GM20431 (cell line): ENCODE measurements around the gene PCDHGA6.
"Not testable (repeated sequence)": the region's sequence is repeated elsewhere in the genome, so short reads cannot be mapped to it uniquely, and the experiment has no call there.

Source experiments
- in situ Hi-C: fragments of 300-500 bp; cut with MseI, MboI; formaldehyde crosslinking; loops from one replicate; pipeline ENCODE4 v1.15.0; 2020; ENCODE audit warnings: low sequenced_read_pairs; ENCODE audit not compliant: unreplicated experiment

PCDHGA6 gene

DNA sequence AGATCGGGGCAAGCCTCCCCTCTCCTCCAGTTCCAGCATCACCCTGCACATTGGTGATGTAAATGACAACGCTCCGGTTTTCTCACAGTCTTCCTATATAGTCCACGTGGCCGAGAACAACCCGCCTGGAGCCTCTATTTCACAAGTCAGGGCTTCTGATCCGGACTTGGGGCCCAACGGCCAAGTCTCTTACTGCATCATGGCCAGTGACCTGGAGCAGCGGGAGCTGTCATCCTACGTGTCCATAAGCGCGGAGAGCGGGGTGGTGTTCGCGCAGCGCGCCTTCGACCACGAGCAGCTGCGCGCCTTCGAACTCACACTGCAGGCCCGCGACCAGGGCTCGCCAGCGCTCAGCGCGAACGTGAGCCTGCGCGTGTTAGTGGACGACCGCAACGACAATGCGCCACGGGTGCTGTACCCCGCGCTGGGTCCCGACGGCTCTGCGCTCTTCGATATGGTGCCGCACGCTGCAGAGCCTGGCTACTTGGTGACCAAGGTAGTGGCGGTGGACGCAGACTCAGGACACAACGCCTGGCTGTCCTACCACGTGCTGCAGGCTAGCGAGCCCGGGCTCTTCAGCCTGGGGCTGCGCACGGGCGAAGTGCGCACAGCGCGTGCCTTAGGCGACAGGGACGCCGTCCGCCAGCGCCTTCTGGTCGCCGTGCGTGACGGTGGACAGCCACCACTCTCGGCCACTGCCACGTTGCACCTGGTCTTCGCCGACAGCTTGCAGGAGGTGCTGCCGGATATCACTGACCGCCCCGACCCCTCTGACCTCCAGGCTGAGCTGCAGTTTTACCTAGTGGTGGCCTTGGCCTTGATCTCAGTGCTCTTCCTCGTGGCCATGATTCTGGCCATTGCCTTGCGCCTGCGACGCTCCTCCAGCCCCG is 15.7 kb downstream of the PCDHGA6 start:
- in situ Hi-C loops = no loop called here

DNA sequence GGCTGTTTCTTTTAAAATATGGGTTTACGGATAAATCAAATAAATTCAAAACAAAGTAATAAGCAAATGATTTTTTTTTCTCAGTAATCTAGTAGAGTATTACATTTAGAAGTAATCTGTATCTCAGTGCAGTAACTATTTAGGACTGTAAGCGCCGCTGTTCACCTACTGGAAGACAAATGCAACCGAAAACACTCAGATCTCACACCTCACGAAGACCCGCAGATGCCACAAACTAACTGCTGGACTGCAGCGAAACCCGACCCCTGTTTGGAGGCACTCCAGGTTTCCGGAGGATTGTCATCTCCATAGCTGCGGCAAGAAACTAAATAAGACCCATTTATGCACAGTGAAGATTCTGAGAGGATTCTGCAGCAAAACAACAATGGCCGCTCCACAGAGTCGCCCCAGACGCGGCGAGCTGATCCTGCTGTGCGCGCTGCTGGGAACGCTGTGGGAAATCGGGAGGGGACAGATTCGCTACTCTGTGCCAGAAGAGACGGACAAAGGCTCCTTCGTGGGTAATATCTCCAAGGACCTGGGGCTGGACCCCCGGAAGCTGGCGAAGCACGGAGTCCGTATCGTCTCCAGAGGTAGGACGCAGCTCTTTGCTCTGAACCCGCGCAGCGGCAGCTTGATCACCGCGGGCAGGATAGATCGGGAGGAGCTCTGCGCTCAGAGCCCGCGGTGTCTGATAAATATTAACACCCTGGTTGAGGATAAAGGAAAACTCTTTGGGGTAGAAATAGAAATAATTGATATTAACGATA is 18.9 kb downstream of the PCDHGA6 start, which contains the start of gene PCDHGA8:
Gene PCDHGA8, plus strand, starts transcription at position 205 of the 770 bp plus-strand sequence. Its CDS starts 181 bp downstream, at position 386.
- in situ Hi-C loops = no loop called here

DNA sequence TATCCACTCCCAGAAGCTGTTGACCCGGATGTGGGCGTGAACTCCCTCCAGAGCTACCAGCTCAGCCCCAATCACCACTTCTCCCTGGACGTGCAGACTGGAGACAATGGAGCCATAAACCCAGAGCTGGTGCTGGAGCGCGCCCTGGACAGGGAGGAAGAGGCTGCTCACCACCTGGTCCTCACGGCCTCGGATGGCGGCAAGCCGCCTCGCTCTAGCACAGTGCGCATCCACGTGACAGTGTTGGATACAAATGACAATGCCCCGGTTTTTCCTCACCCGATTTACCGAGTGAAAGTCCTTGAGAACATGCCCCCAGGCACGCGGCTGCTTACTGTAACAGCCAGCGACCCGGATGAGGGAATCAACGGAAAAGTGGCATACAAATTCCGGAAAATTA is 19.6 kb downstream of the PCDHGA6 start:
- in situ Hi-C loops = no loop called here

DNA sequence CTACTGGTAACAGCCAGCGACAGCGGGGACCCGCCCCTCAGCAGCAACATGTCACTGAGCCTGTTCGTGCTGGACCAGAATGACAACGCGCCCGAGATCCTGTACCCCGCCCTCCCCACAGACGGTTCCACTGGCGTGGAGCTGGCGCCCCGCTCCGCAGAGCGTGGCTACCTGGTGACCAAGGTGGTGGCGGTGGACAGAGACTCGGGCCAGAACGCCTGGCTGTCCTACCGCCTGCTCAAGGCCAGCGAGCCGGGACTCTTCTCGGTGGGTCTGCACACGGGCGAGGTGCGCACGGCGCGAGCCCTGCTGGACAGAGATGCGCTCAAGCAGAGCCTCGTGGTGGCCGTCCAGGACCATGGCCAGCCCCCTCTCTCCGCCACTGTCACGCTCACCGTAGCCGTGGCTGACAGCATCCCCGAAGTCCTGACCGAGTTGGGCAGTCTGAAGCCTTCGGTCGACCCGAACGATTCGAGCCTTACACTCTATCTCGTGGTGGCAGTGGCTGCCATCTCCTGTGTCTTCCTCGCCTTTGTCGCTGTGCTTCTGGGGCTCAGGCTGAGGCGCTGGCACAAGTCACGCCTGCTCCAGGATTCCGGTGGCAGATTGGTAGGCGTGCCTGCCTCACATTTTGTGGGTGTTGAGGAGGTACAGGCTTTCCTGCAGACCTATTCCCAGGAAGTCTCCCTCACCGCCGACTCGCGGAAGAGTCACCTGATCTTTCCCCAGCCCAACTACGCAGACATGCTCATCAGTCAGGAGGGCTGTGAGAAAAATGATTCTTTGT is 20.9 kb downstream of the PCDHGA6 start:
- in situ Hi-C loops = not testable (repeated sequence)

DNA sequence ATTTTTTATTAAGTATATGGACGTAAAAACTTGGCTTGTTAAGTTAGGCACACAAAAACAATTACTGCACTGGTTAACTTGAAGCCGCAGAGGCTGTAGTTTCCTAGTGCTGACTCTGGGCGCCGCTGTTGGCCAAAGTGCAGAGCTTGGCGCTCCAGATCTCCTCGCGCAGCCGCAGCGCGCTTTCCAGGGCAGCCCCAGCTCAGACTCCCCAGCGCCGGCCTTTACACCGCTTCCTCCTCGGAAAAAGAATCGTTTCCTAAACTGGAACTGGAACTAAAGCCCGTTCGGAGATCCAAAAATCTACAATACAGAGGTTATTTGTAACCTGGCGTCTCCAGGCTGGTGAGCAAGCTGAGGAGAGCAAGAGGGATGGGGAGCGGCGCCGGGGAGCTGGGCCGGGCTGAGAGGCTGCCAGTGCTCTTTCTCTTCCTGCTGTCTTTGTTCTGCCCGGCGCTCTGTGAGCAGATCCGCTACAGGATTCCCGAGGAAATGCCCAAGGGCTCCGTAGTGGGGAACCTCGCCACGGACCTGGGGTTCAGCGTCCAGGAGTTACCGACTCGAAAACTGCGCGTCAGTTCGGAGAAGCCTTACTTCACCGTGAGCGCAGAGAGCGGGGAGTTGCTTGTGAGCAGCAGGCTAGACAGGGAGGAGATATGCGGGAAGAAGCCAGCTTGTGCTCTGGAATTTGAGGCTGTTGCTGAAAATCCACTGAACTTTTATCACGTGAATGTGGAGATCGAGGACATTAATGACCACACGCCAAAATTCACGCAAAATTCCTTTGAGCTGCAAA is 24.3 kb downstream of the PCDHGA6 start, which contains the start of gene PCDHGB5:
Gene PCDHGB5, plus strand, starts transcription at position 192 of the 796 bp plus-strand sequence. Its CDS starts 181 bp downstream, at position 373.
- in situ Hi-C loops = not testable (repeated sequence)

DNA sequence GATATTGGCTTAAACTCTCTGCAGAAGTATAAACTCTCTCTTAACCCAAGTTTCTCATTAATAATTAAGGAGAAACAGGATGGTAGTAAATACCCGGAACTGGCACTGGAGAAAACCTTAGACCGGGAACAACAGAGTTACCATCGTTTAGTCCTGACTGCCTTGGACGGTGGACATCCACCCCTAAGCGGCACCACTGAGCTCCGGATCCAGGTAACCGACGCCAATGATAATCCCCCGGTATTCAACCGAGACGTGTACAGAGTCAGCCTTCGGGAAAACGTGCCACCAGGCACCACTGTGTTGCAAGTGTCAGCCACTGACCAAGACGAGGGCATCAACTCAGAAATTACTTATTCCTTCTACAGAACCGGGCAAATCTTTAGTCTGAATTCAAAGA is 24.9 kb downstream of the PCDHGA6 start:
- in situ Hi-C loops = no loop called here

DNA sequence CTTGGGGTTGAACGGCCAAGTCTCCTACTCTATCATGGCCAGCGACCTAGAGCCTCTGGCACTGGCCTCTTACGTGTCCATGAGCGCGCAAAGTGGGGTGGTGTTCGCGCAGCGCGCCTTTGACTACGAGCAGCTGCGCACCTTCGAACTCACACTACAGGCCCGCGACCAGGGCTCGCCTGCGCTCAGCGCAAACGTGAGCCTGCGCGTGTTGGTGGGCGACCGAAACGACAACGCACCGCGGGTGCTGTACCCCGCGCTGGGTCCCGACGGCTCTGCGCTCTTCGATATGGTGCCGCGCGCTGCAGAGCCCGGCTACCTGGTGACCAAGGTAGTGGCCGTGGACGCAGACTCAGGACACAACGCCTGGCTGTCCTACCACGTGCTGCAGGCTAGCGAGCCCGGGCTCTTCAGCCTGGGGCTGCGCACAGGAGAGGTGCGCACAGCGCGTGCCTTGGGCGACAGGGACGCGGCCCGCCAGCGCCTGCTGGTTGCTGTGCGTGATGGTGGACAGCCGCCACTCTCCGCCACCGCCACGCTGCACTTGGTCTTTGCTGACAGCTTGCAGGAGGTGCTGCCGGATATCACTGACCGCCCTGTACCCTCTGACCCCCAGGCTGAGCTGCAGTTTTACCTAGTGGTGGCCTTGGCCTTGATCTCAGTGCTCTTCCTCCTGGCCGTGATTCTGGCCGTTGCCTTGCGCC is 26.0 kb downstream of the PCDHGA6 start:
- in situ Hi-C loops = no loop called here

DNA sequence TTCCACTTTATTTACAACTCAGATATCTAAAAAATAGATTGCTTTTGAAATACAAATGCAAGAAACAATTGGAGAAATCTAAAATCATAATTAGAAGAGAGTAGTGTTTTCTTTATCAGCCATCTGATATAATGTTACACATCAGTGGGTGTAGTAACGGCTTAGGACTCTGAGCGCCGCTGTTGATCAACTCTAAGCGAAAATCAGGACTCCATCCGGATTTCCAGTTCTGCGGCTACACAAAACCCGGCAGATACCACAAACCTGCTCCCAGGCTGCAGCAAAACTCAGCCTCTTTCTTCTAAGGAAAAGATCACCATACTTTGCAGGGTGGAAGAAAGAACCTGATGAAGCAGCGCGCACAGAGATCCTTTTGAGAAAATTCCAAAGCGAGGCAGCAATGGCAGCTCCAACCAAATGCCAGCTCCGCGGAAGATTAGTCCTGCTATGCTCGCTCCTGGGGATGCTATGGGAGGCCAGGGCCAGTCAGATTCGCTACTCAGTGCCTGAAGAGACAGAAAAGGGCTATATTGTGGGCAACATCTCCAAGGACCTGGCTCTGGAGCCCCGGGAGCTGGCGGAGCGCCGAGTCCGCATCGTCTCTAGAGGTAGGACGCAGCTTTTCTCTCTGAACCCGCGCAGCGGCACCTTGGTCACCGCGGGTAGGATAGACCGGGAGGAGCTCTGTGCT is 29.0 kb downstream of the PCDHGA6 start, which contains the start of gene PCDHGA9:
Gene PCDHGA9, plus strand, starts transcription at position 226 of the 691 bp plus-strand sequence. Its CDS starts 175 bp downstream, at position 401.
- in situ Hi-C loops = no loop called here

DNA sequence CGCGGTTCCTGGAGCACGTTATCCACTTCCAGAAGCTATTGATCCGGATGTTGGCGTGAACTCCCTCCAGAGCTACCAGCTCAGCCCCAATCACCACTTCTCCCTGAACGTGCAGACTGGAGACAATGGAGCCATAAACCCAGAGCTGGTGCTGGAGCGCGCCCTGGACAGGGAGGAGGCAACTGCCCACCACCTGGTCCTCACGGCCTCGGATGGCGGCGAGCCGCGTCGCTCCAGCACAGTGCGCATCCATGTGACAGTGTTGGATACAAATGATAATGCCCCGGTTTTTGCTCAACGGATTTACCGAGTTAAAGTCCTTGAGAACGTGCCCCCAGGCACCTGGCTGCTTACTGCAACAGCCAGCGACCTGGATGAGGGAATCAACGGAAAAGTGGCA is 29.7 kb downstream of the PCDHGA6 start:
- in situ Hi-C loops = no loop called here

DNA sequence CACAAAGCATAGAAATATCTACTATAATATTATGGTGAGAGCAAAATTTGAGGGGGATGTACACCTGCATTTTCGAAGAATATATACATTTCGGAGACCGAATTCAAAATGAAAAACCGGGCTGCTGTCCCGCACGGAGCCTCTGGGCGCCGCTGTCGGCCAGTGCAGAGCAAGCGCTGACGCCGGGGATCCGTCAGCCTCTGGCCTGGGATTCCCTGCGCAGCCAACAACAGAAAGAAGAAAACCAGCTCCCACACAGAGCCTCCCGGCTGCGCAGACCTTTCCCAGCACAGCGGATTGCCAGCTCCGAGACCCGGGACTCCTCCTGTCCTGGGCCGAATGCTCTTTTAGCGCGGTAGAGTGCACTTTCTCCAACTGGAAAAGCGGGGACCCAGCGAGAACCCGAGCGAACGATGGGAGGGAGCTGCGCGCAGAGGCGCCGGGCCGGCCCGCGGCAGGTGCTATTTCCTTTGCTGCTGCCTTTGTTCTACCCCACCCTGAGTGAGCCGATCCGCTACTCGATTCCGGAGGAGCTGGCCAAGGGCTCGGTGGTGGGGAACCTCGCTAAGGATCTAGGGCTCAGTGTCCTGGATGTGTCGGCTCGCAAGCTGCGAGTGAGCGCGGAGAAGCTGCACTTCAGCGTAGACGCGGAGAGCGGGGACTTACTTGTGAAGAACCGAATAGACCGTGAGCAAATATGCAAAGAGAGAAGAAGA is 34.3 kb downstream of the PCDHGA6 start, which contains the start of gene PCDHGB6:
Gene PCDHGB6, plus strand, starts transcription at position 232 of the 716 bp plus-strand sequence. Its CDS starts 182 bp downstream, at position 414.
- in situ Hi-C loops = not testable (repeated sequence)

DNA sequence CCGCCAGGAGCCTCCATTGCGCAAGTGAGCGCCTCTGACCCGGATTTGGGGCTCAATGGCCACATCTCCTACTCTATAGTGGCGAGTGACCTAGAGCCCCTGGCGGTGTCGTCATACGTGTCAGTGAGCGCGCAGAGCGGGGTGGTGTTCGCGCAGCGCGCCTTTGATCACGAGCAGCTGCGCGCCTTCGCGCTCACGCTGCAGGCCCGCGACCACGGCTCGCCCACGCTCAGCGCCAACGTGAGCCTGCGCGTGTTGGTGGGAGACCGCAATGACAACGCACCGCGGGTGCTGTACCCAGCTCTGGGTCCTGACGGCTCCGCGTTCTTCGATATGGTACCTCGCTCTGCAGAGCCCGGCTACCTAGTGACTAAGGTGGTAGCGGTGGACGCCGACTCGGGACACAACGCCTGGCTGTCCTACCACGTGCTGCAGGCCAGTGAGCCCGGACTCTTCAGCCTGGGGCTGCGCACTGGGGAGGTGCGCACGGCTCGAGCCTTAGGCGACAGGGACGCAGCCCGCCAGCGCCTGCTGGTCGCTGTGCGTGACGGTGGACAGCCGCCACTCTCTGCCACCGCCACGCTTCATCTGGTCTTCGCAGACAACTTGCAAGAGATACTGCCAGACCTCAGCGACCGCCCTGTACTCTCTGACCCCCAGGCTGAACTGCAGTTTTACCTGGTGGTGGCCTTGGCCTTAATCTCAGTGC is 36.1 kb downstream of the PCDHGA6 start:
- in situ Hi-C loops = loop anchor here (10.0 kb wide), 1 partner anchor 155 kb away; no protein-coding TSS in a partner anchor

DNA sequence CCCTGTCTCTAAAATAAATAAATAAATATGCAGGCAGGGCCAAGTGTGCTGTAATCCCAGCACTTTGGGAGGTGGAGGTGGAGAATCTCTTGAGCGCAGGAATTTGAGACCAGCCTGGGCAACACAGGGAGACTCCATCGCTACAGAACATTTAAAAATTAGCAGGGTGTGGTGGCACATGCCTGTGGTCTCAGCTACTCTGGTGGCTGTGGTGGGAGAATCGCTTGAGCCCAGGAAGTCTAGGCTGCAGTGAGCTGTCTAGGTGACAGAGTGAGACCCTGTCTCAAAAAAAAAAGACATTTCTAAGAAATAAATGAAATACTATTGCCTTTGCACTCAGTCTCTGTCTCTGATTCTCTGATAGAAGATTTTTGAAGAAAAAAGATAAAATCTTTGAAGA is 37.9 kb downstream of the PCDHGA6 start:
- in situ Hi-C loops = loop anchor here (10.0 kb wide), 1 partner anchor 153 kb away; no protein-coding TSS in a partner anchor

DNA sequence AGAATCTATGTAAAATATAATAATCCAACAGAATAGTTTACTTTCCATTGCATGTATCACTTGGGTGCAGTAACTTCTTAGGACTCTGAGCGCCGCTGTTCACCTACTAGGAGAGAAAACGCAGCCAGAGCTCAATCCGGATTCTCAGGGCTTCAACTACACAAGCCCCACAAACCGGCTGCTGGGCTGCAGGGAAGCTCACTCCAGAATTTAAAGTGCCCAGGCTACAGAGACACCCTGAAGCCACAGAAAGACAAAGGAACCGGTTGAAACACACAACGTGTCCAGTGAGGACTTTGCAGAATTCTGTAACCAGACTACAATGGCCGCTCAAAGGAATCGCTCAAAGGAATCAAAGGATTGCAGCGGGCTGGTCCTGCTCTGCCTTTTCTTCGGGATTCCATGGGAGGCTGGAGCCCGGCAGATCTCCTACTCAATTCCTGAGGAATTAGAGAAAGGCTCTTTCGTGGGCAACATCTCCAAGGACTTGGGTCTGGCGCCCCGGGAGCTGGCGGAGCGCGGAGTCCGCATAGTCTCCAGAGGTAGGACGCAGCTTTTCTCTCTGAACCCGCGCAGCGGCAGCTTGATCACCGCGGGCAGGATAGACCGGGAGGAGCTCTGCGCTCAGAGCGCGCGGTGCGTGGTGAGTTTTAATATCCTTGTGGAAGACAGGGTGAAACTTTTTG is 39.3 kb downstream of the PCDHGA6 start, which contains the start of gene PCDHGA10:
Gene PCDHGA10, plus strand, starts transcription at position 134 of the 686 bp plus-strand sequence. Its CDS starts 189 bp downstream, at position 323.
- in situ Hi-C loops = loop anchor here (10.0 kb wide), 1 partner anchor 152 kb away; no protein-coding TSS in a partner anchor

DNA sequence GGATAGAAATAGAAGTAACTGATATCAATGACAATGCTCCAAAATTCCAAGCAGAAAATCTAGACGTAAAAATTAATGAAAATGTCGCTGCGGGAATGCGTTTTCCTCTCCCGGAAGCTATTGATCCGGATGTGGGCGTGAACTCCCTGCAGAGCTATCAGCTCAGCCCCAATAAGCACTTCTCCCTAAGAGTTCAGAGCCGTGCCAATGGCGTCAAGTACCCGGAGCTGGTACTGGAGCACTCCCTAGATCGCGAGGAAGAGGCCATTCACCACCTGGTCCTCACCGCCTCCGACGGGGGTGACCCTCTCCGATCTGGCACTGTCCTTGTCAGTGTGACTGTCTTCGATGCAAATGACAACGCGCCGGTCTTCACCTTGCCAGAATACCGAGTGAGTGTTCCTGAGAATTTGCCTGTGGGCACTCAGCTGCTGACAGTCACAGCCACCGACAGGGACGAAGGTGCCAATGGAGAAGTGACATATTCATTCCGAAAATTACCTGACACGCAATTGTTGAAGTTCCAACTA is 39.9 kb downstream of the PCDHGA6 start:
- in situ Hi-C loops = loop anchor here (10.0 kb wide), 1 partner anchor 151 kb away; no protein-coding TSS in a partner anchor

DNA sequence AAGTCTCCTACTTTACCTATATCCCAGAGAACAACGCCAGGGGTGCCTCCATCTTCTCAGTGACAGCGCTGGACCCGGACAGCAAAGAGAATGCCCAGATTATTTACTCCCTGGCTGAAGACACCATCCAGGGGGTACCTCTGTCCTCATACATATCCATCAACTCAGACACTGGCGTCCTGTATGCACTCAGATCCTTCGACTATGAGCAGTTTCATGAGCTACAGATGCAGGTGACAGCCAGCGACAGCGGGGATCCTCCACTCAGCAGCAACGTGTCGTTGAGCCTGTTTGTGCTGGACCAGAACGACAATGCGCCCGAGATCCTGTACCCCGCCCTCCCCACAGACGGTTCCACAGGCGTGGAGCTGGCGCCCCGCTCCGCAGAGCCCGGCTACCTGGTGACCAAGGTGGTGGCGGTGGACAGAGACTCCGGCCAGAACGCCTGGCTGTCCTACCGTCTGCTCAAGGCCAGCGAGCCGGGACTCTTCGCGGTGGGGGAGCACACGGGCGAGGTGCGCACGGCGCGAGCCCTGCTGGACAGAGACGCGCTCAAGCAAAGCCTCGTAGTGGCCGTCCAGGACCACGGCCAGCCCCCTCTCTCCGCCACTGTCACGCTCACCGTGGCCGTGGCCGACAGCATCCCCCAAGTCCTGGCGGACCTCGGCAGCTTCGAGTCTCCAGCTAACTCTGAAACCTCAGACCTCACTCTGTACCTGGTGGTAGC is 41.0 kb downstream of the PCDHGA6 start:
- in situ Hi-C loops = loop anchor here (10.0 kb wide), 1 partner anchor 150 kb away; no protein-coding TSS in a partner anchor
